Fibroblast of lung (primary cell): ENCODE results near the gene KLK11.

Source experiments
- EZH2 ChIP-seq: IDR thresholded peaks from 2 replicates; pipeline ENCODE4 v1.5.1; 2012; ENCODE audit warnings: low read length, control low read depth, mild to moderate bottlenecking; ENCODE audit errors: missing control alignments
- TF ChIP-seq, protein P1 (sequence below), 2 donors: IDR thresholded peaks in 1 of 2; conservative IDR thresholded peaks in 1 of 2; 1 replicate in 1 of 2; 2 replicates in 1 of 2; pipeline ENCODE4 v1.5.1; 2011 to 2012; ENCODE audit warnings: low read length in 2 of 2, control low read depth in 1 of 2, inconsistent platforms in 1 of 2, low read depth in 1 of 2, mild to moderate bottlenecking in 1 of 2

DNA sequence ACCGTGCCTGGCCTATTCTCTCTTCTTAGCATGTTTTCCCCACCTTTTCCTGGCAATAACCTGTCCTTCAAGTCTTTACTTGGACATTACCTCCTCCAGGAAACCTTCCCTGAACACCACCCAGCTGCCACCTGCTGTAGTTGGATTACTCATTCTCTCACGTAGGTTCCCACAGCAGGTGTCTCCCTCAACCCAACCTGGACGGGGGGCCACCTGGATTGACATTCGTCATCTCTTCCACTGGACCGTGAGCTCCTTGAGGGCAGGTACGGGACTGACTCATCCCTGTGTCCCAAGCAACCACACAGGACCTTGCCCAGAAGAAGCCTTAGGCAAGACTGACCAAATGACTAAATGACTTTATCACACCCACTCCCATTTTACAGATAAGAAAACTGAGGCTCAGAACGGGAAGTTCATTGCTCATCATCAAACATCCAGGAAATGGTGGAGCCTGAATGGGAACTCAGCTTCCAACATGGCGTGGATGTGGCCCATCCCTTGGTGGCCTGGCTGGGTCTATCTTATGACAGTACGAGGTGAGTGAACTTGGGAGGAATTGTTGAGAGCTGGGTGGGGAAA is 53.5 kb downstream of the KLK11 start:
- TF ChIP-seq, protein P1, sequence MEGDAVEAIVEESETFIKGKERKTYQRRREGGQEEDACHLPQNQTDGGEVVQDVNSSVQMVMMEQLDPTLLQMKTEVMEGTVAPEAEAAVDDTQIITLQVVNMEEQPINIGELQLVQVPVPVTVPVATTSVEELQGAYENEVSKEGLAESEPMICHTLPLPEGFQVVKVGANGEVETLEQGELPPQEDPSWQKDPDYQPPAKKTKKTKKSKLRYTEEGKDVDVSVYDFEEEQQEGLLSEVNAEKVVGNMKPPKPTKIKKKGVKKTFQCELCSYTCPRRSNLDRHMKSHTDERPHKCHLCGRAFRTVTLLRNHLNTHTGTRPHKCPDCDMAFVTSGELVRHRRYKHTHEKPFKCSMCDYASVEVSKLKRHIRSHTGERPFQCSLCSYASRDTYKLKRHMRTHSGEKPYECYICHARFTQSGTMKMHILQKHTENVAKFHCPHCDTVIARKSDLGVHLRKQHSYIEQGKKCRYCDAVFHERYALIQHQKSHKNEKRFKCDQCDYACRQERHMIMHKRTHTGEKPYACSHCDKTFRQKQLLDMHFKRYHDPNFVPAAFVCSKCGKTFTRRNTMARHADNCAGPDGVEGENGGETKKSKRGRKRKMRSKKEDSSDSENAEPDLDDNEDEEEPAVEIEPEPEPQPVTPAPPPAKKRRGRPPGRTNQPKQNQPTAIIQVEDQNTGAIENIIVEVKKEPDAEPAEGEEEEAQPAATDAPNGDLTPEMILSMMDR (conservative IDR thresholded peaks at IDR 0.05 in 1 of 2, IDR thresholded peaks at IDR 0.05 in 1 of 2; ENCODE audit: low read depth in 1 of 2, low read length in 2 of 2), result no peak
- no peak for TF ChIP-seq EZH2
